Activated B cell treated with CpG ODN at 0.5 μM for 24 hours (primary cell): ENCODE results near the gene MAST1. TPM values are rescaled to one million over a fixed set of nuclear protein-coding genes. Genes with fewer than 3 reads are reported as not detected.

Experiments
- ATAC-seq: fragments of 200-7000 bp; cut with Tn5 transposase; one replicate; pipeline ENCODE4 v1.10.0; 2021; ENCODE audit warnings: low read depth, mild to moderate bottlenecking, moderate library complexity
- CTCF ChIA-PET: fragments of 350-600 bp; sonication (Branson Sonifier 250); formaldehyde crosslinking; loops from one replicate; lab custom pipeline; 2021; ENCODE audit warnings: antibody characterized with exemption; lab: Charles Lee
- POLR2A ChIA-PET: fragments of 350-600 bp; sonication (Branson Sonifier 250); formaldehyde crosslinking; loops from one replicate; lab custom pipeline; 2021; ENCODE audit warnings: antibody characterized with exemption; lab: Charles Lee
- DNase-seq: peaks from one replicate; pipeline ENCODE4 v3.0.0; 2022
- H3K27ac Mint-ChIP-seq: one replicate; pipeline ENCODE4 v1.8.0; 2020; ENCODE audit warnings: mixed read lengths
- H3K27me3 Mint-ChIP-seq: one replicate; pipeline ENCODE4 v1.8.0; 2021; ENCODE audit warnings: mixed read lengths
- H3K36me3 Mint-ChIP-seq: one replicate; pipeline ENCODE4 v1.8.0; 2021; ENCODE audit warnings: low read depth, mixed read lengths
- H3K4me1 Mint-ChIP-seq: one replicate; pipeline ENCODE4 v1.8.0; 2021; ENCODE audit warnings: mixed read lengths
- H3K4me3 Mint-ChIP-seq: one replicate; pipeline ENCODE4 v1.8.0; 2020; ENCODE audit warnings: mild to moderate bottlenecking, mixed read lengths
- H3K9me3 Mint-ChIP-seq: one replicate; pipeline ENCODE4 v1.8.0; 2020; ENCODE audit warnings: mixed read lengths
- CTCF ChIP-seq: fragments of 200-600 bp; IDR thresholded peaks from one replicate; pipeline ENCODE4 v1.8.0; 2022; ENCODE audit warnings: antibody characterized with exemption, mild to moderate bottlenecking
- intact Hi-C: fragments of 100-400 bp; cut with micrococcal nuclease; formaldehyde crosslinking; loops from one replicate; pipeline ENCODE4 v1.15.1; 2024
- total RNA-seq: library from RNA; stranded (reverse); gene quantifications from 2 replicates; pipeline ENCODE4 v1.2.3, GENCODE V29; 2022

The MAST1 gene
- 0.20 and 0.66 TPM in 2 replicates for total RNA-seq

GRCh38 chr19:12838182-12838885 lies at the start of gene MAST1:
Gene MAST1, plus strand, starts transcription at chr19:12838515. Its CDS starts 58 bp downstream, at chr19:12838573.
- DNase-seq (no peak), ATAC-seq (peak; percentile 67)
- H3K27me3 Mint-ChIP-seq = peaks cover 64% of the 10 kb centered on the region
- no peaks in the 10 kb centered on the region for H3K9me3 Mint-ChIP-seq
- intact Hi-C loops = loop anchor here (5.0 kb wide), 1 partner anchor 264 kb away; the partner anchor contains the start of gene LYL1
- ChIA-PET POLR2A (no interaction called here), CTCF (no interaction called here)
- H3K36me3 Mint-ChIP-seq = no peaks in the 10 kb centered on the region
- peak within 1 kb of the TSS; percentile 61 for H3K4me3 Mint-ChIP-seq
- H3K4me1 Mint-ChIP-seq = peaks cover 44% of the 10 kb centered on the region
- no peak for TF ChIP-seq CTCF
- H3K27ac Mint-ChIP-seq = peak within 1 kb of the TSS; percentile 18

GRCh38 chr19:12788682-12789097 lies 49.6 kb upstream of the MAST1 start:
- intact Hi-C loops = no loop called here
- DNase-seq = peak; percentile 67
- Mint-ChIP-seq H3K4me1 (peaks cover 39% of the 10 kb centered on the region), H3K4me3 (peak overlapping the region; percentile 90), H3K9me3 (no peaks in the 10 kb centered on the region), H3K27me3 (no peaks in the 10 kb centered on the region), H3K36me3 (peaks cover 18% of the 10 kb centered on the region), H3K27ac (peak overlapping the region; percentile 99)
- ChIA-PET POLR2A (interaction anchor here (0.6 to 13.2 kb wide), 11 partner anchors 10 to 316 kb away, joined by 3 to 909 read pairs (median 5); partner anchors contain the start of genes CALR, HOOK2 and RNASEH2A), CTCF (interaction anchor here (4.3 kb wide), 1 partner anchor 11 kb away, joined by 43 read pairs; no protein-coding TSS in a partner anchor)
- TF ChIP-seq CTCF = no peak
- ATAC-seq = peak; percentile 4

- peak overlapping the region; percentile 96 for H3K4me3 Mint-ChIP-seq
- TF ChIP-seq CTCF = no peak
- no peaks in the 10 kb centered on the region for H3K9me3 Mint-ChIP-seq
- intact Hi-C loops = no loop called here
- H3K27ac Mint-ChIP-seq = peak overlapping the region; percentile 99
- H3K36me3 Mint-ChIP-seq = peaks cover 18% of the 10 kb centered on the region
- no peaks in the 10 kb centered on the region for H3K27me3 Mint-ChIP-seq
- H3K4me1 Mint-ChIP-seq = peaks cover 44% of the 10 kb centered on the region
- ChIA-PET CTCF (interaction anchor here (4.3 kb wide), 1 partner anchor 12 kb away, joined by 43 read pairs; no protein-coding TSS in a partner anchor), POLR2A (interaction anchor here (0.6 to 13.2 kb wide), 12 partner anchors 11 to 363 kb away, joined by 3 to 909 read pairs (median 5); partner anchors contain the start of genes CALR, HOOK2 and RNASEH2A)
- DNase-seq = no peak
- no peak for ATAC-seq
Measured at GRCh38 chr19:12789098-12789903, 49.0 kb upstream of the MAST1 start.

GRCh38 chr19:12789904-12790619 lies 48.3 kb upstream of the MAST1 start:
- Mint-ChIP-seq H3K4me1 (peaks cover 52% of the 10 kb centered on the region), H3K4me3 (peak overlapping the region; percentile 96), H3K36me3 (peaks cover 18% of the 10 kb centered on the region), H3K27ac (peak overlapping the region; percentile 97), H3K27me3 (no peaks in the 10 kb centered on the region), H3K9me3 (no peaks in the 10 kb centered on the region)
- intact Hi-C loops = loop anchor here (5.0 kb wide), 2 partner anchors 178 to 312 kb away; partner anchors contain the start of genes LYL1, ZNF490 and ZNF791
- no peak for TF ChIP-seq CTCF
- ATAC-seq (peak; percentile 43), DNase-seq (peak; percentile 95)
- ChIA-PET CTCF (interaction anchor here (3.6 to 11.4 kb wide), 4 partner anchors 8 to 26 kb away, joined by 19 to 280 read pairs (median 160); partner anchors contain the start of gene HOOK2), POLR2A (interaction anchor here (0.6 to 13.2 kb wide), 11 partner anchors 12 to 1024 kb away, joined by 3 to 909 read pairs (median 6); partner anchors contain the start of genes CALR, FBXW9, GET3 and HOOK2)
